Kidney epithelial cell (primary cell): ENCODE results near the gene BAIAP2L1. TPM values are rescaled to one million over a fixed set of nuclear protein-coding genes. Genes with fewer than 3 reads are reported as not detected.

Experiments used
- DNase-seq: peaks from one replicate; pipeline ENCODE4 v3.0.0-alpha.2; 2010; ENCODE audit warnings: low read depth
- H3K27me3 ChIP-seq: 2 replicates; pipeline ENCODE4 v1.6.0; 2011; ENCODE audit warnings: low read length; ENCODE audit not compliant: control insufficient read depth, insufficient read depth
- H3K36me3 ChIP-seq: 2 replicates; pipeline ENCODE4 v1.5.1; 2011; ENCODE audit warnings: low read length; ENCODE audit not compliant: control insufficient read depth, insufficient read depth
- H3K4me3 ChIP-seq: 2 replicates; pipeline ENCODE4 v1.5.1; 2011; ENCODE audit warnings: low read depth, mild to moderate bottlenecking, control low read depth, low read length
- total RNA-seq: library from RNA; depleted of rRNA; stranded (reverse); fragments of >200 nt; gene quantifications from 2 replicates; pipeline ENCODE4 v1.2.3, GENCODE V29; 2015
- TF ChIP-seq, protein P1 (sequence below): IDR thresholded peaks from 2 replicates; pipeline ENCODE4 v1.5.1; 2011; ENCODE audit warnings: mild to moderate bottlenecking, moderate library complexity, low read length, control low read depth, inconsistent platforms; ENCODE audit not compliant: insufficient read depth, poor library complexity, severe bottlenecking

BAIAP2L1 gene
- total RNA-seq, 1 donor from 2014 or later = 32.5 TPM

- TF ChIP-seq, protein P1, sequence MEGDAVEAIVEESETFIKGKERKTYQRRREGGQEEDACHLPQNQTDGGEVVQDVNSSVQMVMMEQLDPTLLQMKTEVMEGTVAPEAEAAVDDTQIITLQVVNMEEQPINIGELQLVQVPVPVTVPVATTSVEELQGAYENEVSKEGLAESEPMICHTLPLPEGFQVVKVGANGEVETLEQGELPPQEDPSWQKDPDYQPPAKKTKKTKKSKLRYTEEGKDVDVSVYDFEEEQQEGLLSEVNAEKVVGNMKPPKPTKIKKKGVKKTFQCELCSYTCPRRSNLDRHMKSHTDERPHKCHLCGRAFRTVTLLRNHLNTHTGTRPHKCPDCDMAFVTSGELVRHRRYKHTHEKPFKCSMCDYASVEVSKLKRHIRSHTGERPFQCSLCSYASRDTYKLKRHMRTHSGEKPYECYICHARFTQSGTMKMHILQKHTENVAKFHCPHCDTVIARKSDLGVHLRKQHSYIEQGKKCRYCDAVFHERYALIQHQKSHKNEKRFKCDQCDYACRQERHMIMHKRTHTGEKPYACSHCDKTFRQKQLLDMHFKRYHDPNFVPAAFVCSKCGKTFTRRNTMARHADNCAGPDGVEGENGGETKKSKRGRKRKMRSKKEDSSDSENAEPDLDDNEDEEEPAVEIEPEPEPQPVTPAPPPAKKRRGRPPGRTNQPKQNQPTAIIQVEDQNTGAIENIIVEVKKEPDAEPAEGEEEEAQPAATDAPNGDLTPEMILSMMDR = no peak
- Histone ChIP-seq H3K27me3 (no peaks in the 10 kb centered on the region), H3K4me3 (no peak overlapping the region), H3K36me3 (no peaks in the 10 kb centered on the region)
- DNase-seq = no peak
Observed at GRCh38 chr7:98364220-98364619, 36.7 kb downstream of the BAIAP2L1 start.

GRCh38 chr7:98362517-98362916, 38.4 kb downstream of the BAIAP2L1 start:
- TF ChIP-seq, protein P1 = no peak
- DNase-seq = no peak
- H3K36me3 ChIP-seq = no peaks in the 10 kb centered on the region

DNA sequence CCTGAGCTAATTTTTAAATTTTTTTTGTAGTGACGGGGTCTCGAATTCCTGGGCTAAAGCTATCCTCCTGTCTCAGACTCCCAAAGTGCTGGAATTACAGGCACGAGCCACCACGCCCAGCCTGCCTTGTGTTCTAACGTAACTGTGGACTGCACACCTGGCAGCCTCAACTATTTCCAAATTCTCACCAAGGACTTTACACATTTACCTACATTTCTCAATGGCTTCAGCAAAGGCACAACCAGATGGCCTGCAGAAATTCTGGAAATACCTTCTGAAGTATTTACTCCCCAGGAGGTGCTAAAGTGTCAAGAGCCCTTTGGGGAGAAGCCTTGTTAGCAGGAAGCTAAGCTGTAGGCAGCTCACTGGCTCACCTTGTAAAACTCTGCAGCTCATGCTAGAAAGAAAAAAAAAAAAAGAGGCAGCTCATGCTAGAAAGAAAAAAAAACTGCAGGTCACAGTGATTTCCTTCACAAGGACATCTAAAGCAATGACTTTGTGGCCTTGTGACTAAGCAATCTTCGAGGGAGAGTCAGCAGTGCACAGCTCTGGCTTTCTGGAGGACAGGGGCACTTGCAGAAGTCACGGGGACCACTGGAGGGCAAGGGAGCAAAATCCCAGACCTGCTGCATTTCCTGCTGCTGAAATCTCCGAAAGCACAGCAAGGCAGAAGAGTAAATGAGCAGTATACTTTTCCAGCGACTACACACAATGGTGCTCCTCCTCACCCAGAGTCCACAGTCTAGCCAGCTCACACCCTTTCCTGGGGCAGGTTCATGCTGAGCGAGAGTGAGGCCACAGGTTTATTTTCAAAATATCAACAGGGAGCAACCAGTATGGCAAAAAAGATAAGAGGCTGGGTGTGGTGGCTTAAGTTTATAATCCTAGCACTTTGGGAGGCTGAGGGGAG, 40.4 kb downstream of the BAIAP2L1 start:
- DNase-seq = no peak
- no peak overlapping the region for H3K4me3 ChIP-seq
- TF ChIP-seq, protein P1 = no peak
- no peaks in the 10 kb centered on the region for H3K36me3 ChIP-seq
- no peaks in the 10 kb centered on the region for H3K27me3 ChIP-seq

More at GRCh38 chr7:98362517-98362916, 38.4 kb downstream of the BAIAP2L1 start:
- H3K27me3 ChIP-seq = no peaks in the 10 kb centered on the region
- no peak overlapping the region for H3K4me3 ChIP-seq

GRCh38 chr7:98359395-98359794, 41.5 kb downstream of the BAIAP2L1 start:
- no peak for DNase-seq
- TF ChIP-seq, protein P1 = no peak
- H3K4me3 ChIP-seq = no peak overlapping the region
- H3K36me3 ChIP-seq = no peaks in the 10 kb centered on the region
- H3K27me3 ChIP-seq = no peaks in the 10 kb centered on the region

DNA sequence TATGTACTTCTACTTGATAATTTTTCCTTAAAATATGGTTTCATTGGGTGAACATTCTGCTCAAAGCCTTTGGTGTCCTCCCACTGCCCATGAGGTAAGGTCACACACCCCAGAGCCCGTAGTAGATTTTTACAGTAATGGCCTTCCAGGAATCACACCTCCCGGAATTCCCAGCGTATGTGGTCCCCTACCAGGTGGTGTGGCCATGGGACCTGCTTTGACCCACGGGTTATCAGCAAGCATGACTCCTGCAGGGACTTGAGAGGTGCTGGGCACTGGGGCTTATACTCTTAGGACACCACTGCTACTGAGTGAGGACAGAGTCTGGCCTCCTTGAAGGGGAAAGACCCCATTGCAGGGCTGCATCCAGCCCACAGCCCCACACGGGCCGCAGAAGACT, 42.2 kb downstream of the BAIAP2L1 start:
- Histone ChIP-seq H3K27me3 (no peaks in the 10 kb centered on the region), H3K4me3 (no peak overlapping the region), H3K36me3 (no peaks in the 10 kb centered on the region)
- no peak for DNase-seq
- TF ChIP-seq, protein P1 = no peak

GRCh38 chr7:98357751-98358161, 43.1 kb downstream of the BAIAP2L1 start:
- Histone ChIP-seq H3K27me3 (no peaks in the 10 kb centered on the region), H3K36me3 (no peaks in the 10 kb centered on the region), H3K4me3 (no peak overlapping the region)
- no peak for DNase-seq
- TF ChIP-seq, protein P1 = no peak
